ENCODE results near the gene RHBDF1.

DNA sequence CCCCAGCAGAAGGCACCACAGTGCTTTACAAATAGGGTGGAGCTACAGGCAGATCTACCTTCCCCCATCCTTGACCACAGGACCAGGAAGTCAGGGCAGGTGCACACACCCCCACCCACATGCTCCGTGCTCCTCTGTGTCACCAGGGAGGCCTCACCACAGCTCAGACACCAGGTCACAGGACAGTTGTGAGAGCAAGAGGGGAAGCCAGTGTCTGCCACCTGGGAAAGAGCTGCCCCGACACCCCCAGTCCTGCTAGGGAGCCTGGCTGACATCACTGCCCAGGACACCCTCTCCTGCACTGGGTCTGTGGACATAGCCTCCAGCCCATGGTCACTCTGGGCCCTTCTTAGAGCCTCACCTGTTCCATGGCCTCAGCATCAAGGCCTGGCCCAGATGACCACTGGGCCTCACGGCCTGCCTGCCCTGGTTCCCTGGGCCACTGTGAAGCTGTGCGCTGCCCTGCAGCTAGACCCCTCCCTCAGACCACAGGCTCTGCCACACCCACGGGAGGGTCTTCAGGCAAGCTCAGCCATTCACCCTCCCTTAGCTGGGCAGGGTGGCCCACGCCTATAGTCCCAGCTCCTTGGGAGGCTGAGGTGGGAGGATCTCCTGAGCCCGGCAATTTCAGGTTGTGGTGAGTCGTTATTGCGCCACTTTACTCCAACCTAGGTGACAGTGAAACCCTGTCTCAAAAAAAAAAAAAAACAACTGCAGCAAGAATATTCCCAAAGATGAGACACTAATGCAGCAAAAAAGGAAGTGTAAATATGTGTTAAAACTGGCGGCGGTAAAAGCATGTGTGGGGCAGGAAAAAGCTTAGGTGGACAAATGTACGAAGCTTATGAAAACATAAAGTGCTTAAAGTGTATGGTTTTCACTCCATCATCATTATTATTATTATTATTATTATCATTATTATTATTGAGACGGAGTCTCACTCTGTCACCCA, 33.2 kb downstream of the RHBDF1 start:
- TF ChIP-seq, protein P1, sequence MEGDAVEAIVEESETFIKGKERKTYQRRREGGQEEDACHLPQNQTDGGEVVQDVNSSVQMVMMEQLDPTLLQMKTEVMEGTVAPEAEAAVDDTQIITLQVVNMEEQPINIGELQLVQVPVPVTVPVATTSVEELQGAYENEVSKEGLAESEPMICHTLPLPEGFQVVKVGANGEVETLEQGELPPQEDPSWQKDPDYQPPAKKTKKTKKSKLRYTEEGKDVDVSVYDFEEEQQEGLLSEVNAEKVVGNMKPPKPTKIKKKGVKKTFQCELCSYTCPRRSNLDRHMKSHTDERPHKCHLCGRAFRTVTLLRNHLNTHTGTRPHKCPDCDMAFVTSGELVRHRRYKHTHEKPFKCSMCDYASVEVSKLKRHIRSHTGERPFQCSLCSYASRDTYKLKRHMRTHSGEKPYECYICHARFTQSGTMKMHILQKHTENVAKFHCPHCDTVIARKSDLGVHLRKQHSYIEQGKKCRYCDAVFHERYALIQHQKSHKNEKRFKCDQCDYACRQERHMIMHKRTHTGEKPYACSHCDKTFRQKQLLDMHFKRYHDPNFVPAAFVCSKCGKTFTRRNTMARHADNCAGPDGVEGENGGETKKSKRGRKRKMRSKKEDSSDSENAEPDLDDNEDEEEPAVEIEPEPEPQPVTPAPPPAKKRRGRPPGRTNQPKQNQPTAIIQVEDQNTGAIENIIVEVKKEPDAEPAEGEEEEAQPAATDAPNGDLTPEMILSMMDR (IDR thresholded peaks at IDR 0.05; ENCODE audit: insufficient read depth, low read length, poor library complexity, severe bottlenecking): no peak
- TF ChIP-seq EZH2phosphoT487 (conservative IDR thresholded peaks at IDR 0.05; ENCODE audit: low read length): no peak

Measured in SU-DHL-6 (cell line).